Activated T-helper 1 cell treated with Interleukin-2 at 50 U/mL for 16 hours (primary cell): ENCODE data around the gene PSMA6.
"Not testable (repeated sequence)": the region's sequence is repeated elsewhere in the genome, so short reads cannot be mapped to it uniquely, and the experiment has no call there.

Experiments used
- DNase-seq: peaks from one replicate; pipeline ENCODE4 v3.0.0-alpha.2; 2020; ENCODE audit warnings: low read depth

The PSMA6 gene

GRCh38 chr14:35285168-35286002 is 6.8 kb upstream of the PSMA6 start:
- DNase-seq, result no peak

- no peak for DNase-seq
These were observed 6.1 kb upstream of the PSMA6 start for GRCh38 chr14:35286003-35286600.

GRCh38 chr14:35286707-35287106 is 5.5 kb upstream of the PSMA6 start:
- DNase-seq, result no peak

- no peak for DNase-seq
These were observed 4.7 kb upstream of the PSMA6 start for GRCh38 chr14:35287431-35288013.

GRCh38 chr14:35289623-35290022 is 2.6 kb upstream of the PSMA6 start:
- no peak for DNase-seq

- no peak for DNase-seq
These were observed 784 bp downstream of the PSMA6 start for GRCh38 chr14:35292770-35293561.

- DNase-seq, result no peak
These were observed 3.6 kb downstream of the PSMA6 start for GRCh38 chr14:35295845-35296161.

GRCh38 chr14:35296545-35296944 is 4.4 kb downstream of the PSMA6 start:
- DNase-seq, result no peak

GRCh38 chr14:35297706-35298105 is 5.5 kb downstream of the PSMA6 start:
- DNase-seq, result no peak

- DNase-seq, result no peak
These were observed 6.2 kb downstream of the PSMA6 start for GRCh38 chr14:35298351-35298750.

- DNase-seq, result no peak
These were observed 7.5 kb downstream of the PSMA6 start for GRCh38 chr14:35299708-35300107.

- no peak for DNase-seq
These were observed 8.0 kb downstream of the PSMA6 start for GRCh38 chr14:35300228-35300627.

- DNase-seq, result not testable (repeated sequence)
These were observed 9.2 kb downstream of the PSMA6 start for GRCh38 chr14:35301334-35301733.

- no peak for DNase-seq
These were observed 9.8 kb downstream of the PSMA6 start for GRCh38 chr14:35301735-35302528.

GRCh38 chr14:35303149-35303935 is 11.2 kb downstream of the PSMA6 start:
- DNase-seq, result no peak

- no peak for DNase-seq
These were observed 12.8 kb downstream of the PSMA6 start for GRCh38 chr14:35304812-35305462.

- DNase-seq, result no peak
These were observed 13.5 kb downstream of the PSMA6 start for GRCh38 chr14:35305633-35306032.

GRCh38 chr14:35306114-35306513 is 13.9 kb downstream of the PSMA6 start:
- no peak for DNase-seq

- DNase-seq, result no peak
These were observed 25.6 kb downstream of the PSMA6 start for GRCh38 chr14:35317820-35318219.

- no peak for DNase-seq
These were observed 27.3 kb downstream of the PSMA6 start for GRCh38 chr14:35319509-35319908.

- DNase-seq, result no peak
These were observed 28.3 kb downstream of the PSMA6 start for GRCh38 chr14:35320472-35320871.
